ENCODE data around the gene CMTM5.

CMTM5 gene

GRCh38 chr14:23406725-23407355, 30.0 kb downstream of the CMTM5 start:
- no peak for DNase-seq (ENCODE audit: low spot score)
- TF ChIP-seq, protein P1, sequence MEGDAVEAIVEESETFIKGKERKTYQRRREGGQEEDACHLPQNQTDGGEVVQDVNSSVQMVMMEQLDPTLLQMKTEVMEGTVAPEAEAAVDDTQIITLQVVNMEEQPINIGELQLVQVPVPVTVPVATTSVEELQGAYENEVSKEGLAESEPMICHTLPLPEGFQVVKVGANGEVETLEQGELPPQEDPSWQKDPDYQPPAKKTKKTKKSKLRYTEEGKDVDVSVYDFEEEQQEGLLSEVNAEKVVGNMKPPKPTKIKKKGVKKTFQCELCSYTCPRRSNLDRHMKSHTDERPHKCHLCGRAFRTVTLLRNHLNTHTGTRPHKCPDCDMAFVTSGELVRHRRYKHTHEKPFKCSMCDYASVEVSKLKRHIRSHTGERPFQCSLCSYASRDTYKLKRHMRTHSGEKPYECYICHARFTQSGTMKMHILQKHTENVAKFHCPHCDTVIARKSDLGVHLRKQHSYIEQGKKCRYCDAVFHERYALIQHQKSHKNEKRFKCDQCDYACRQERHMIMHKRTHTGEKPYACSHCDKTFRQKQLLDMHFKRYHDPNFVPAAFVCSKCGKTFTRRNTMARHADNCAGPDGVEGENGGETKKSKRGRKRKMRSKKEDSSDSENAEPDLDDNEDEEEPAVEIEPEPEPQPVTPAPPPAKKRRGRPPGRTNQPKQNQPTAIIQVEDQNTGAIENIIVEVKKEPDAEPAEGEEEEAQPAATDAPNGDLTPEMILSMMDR (IDR thresholded peaks at IDR 0.05; ENCODE audit: borderline replicate concordance, control extremely low read depth, extremely low read depth, insufficient read depth, missing control alignments): no peak
- in situ Hi-C loops (cut with MboI; ENCODE audit: low sequenced_read_pairs, unreplicated experiment): no loop called here

GRCh38 chr14:23407516-23408306, 30.9 kb downstream of the CMTM5 start, which contains the start of gene MYH6:
Gene MYH6 (minus strand): TSS chr14:23408273. CDS start chr14:23407223, 1,050 bp downstream.
- TF ChIP-seq, protein P1 (IDR thresholded peaks at IDR 0.05; ENCODE audit: borderline replicate concordance, control extremely low read depth, extremely low read depth, insufficient read depth, missing control alignments): no peak
- no peak for DNase-seq (ENCODE audit: low spot score)
- in situ Hi-C loops (cut with MboI; ENCODE audit: low sequenced_read_pairs, unreplicated experiment): no loop called here

DNA sequence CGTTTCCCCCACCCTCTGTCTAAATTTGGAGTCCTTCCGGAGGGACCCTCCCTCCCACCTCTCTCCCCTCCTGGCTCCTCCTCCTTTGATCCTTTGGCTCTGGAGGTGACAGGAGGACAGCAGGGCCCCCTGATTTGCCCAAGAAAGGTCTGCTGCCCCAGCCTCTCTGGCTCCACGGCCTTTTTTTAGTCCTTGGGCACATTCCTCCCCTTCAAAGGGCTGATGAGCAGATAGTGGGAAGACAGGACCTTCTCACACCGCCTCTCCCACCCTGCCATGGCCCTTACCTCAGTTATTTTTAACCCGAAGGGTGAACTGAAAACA, 31.4 kb downstream of the CMTM5 start:
- no peak for DNase-seq (ENCODE audit: low spot score)
- TF ChIP-seq, protein P1 (IDR thresholded peaks at IDR 0.05; ENCODE audit: borderline replicate concordance, control extremely low read depth, extremely low read depth, insufficient read depth, missing control alignments): no peak
- in situ Hi-C loops (cut with MboI; ENCODE audit: low sequenced_read_pairs, unreplicated experiment): no loop called here

DNA sequence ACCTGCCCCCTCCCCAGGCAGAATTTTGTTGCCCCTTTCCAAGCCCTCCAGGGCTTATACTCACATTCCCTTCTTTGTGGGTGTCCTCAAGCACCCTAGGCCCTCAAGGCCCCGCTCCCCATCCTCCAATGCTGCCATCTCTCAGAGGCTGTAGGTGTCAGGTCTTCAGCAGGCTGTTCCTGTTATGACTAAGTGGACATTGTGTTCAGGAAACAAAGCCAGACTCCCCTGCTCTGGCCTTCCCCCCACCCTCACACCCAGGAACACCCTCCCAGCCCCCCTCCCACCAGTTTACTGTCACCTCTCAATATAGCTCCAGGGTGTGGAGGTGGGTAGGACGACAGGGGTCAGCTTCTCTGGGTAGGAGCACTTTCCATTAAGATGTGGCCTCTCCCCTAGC, 32.6 kb downstream of the CMTM5 start:
- in situ Hi-C loops (cut with MboI; ENCODE audit: low sequenced_read_pairs, unreplicated experiment): no loop called here
- TF ChIP-seq, protein P1 (IDR thresholded peaks at IDR 0.05; ENCODE audit: borderline replicate concordance, control extremely low read depth, extremely low read depth, insufficient read depth, missing control alignments): no peak
- peak; percentile 74 for DNase-seq (ENCODE audit: low spot score)

DNA sequence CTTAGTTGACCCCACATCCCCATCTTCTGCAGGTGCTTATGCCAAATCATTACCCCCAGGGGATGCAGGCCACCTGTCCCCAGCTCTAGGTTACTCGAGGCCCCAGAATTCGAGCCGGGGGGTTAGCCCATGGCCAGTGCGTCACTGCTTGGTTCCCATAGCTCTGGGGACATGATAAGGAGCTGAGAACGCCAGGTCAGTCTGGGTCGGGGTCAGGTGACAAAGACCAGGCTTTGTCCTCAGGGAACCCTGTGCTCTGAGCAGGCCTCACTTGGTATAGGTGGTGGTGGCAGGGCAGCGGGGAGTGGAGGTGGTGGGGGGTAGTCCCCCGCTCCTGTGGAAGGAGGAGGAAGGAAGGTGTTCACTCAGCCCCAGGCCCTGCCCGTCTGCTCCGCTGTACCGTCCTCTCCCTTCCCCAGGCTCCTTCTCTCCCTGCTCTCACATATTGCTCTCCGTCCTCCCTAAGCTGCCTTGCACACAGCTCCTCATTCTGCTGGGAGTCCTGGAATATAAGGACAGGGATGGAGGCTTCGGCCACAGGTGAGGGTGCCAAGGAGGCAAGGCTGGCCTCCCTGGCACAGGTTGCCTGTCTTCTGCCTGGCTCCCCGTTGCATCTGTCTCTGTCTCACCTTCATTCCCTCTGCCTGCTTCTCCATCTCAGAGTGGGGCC, 33.3 kb downstream of the CMTM5 start:
- TF ChIP-seq, protein P1 (IDR thresholded peaks at IDR 0.05; ENCODE audit: borderline replicate concordance, control extremely low read depth, extremely low read depth, insufficient read depth, missing control alignments): no peak
- in situ Hi-C loops (cut with MboI; ENCODE audit: low sequenced_read_pairs, unreplicated experiment): no loop called here
- DNase-seq (ENCODE audit: low spot score): no peak

- in situ Hi-C loops (cut with MboI; ENCODE audit: low sequenced_read_pairs, unreplicated experiment): no loop called here
- DNase-seq (ENCODE audit: low spot score): no peak
- TF ChIP-seq, protein P1 (IDR thresholded peaks at IDR 0.05; ENCODE audit: borderline replicate concordance, control extremely low read depth, extremely low read depth, insufficient read depth, missing control alignments): no peak
Observed at GRCh38 chr14:23411563-23412525, 35.0 kb downstream of the CMTM5 start.
